ENCODE measurements around the gene TRIM16.
"Not testable (repeated sequence)": the region's sequence is repeated elsewhere in the genome, so short reads cannot be mapped to it uniquely, and the experiment has no call there.

Gene TRIM16

DNA sequence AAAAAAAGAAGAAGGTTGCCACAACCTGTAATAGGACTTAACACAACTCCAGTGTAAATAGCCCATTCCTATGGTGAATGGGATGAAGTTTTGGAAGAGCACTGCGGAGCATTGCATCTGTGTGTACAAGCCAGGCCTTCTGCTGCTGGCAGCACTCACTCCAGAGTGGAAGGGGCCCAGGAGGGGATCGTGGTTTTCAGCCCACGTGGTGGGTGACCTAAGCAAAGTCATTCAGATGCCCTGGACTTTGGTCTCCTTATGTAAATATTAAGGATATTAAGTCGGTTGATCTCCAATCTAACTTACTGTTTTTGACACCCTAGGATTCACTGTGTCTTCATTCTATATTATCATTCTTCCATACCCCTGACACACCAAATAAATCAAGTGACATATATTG is 67.3 kb downstream of the TRIM16 start:
- no CpG with 5 or more reads among the region's 4 CpGs for WGBS, 2 experiments (ENCODE audit: insufficient coverage in 2 of 2)
- not testable (repeated sequence) for H3K27ac ChIP-seq (ENCODE audit: low read depth, low read length, severe bottlenecking); H3K9me3 ChIP-seq (ENCODE audit: control insufficient read depth, low read length); H3K4me1 ChIP-seq (ENCODE audit: control insufficient read depth, insufficient read depth, low read length, poor library complexity, severe bottlenecking); H3K4me3 ChIP-seq (ENCODE audit: extremely low read depth, insufficient read depth, low read length, poor library complexity, severe bottlenecking); H3K36me3 ChIP-seq (ENCODE audit: control insufficient read depth, insufficient read depth, low read length)

DNA sequence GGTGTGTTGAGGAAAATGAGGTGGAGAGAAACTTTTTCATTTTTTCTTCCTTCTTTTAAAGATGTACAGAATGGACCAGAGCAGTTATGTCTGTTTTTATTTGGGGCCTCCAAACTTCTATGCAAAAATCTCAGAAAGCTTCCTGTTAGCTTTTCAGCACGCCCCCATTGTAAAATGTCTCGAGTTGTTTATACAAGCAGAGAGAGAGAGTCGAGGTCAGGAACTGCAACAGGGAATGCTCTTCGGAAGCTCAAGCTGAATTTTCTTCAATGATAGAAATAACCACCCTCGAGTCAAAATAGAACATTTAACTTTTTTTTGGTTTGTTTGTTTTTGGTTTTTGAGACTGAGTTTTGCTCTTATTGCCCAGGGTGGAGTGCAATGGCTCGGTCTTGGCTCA is 68.3 kb downstream of the TRIM16 start:
- WGBS, 2 experiments (ENCODE audit: insufficient coverage in 2 of 2): 100% methylated on average over 2 of the region's 6 CpGs; no CpG with 5 or more reads in 1 of the 2 experiments
- H3K36me3 ChIP-seq (ENCODE audit: control insufficient read depth, insufficient read depth, low read length): not testable (repeated sequence)

DNA sequence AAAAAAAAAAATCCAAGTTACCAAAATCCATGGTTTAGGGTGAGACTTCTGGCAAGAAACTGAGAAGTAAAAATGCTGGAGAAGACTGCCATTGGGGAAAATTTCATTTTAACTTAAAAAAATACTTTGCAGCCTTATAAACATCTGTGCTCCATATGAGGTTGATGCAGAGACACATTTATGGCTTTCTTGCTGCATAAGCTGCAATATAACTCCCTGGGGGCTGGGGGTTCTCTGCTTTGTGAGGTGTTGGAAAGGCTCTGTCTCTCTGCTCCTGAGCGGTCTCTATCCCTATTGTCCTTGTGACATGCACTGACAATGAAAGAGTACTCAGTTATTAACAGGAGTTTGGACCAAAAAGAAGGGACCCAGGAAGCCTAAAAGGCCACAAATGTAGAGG is 71.0 kb downstream of the TRIM16 start:
- not testable (repeated sequence) for H3K9me3 ChIP-seq (ENCODE audit: control insufficient read depth, low read length); H3K4me1 ChIP-seq (ENCODE audit: control insufficient read depth, insufficient read depth, low read length, poor library complexity, severe bottlenecking); H3K36me3 ChIP-seq (ENCODE audit: control insufficient read depth, insufficient read depth, low read length); H3K4me3 ChIP-seq (ENCODE audit: extremely low read depth, insufficient read depth, low read length, poor library complexity, severe bottlenecking); H3K27ac ChIP-seq (ENCODE audit: low read depth, low read length, severe bottlenecking)
- WGBS, 2 experiments (ENCODE audit: insufficient coverage in 2 of 2): no CpG with 5 or more reads among the region's 1 CpG

More for the DNA sequence above, 68.3 kb downstream of the TRIM16 start:
- not testable (repeated sequence) for H3K4me3 ChIP-seq (ENCODE audit: extremely low read depth, insufficient read depth, low read length, poor library complexity, severe bottlenecking); H3K27ac ChIP-seq (ENCODE audit: low read depth, low read length, severe bottlenecking); H3K4me1 ChIP-seq (ENCODE audit: control insufficient read depth, insufficient read depth, low read length, poor library complexity, severe bottlenecking); H3K9me3 ChIP-seq (ENCODE audit: control insufficient read depth, low read length)

DNA sequence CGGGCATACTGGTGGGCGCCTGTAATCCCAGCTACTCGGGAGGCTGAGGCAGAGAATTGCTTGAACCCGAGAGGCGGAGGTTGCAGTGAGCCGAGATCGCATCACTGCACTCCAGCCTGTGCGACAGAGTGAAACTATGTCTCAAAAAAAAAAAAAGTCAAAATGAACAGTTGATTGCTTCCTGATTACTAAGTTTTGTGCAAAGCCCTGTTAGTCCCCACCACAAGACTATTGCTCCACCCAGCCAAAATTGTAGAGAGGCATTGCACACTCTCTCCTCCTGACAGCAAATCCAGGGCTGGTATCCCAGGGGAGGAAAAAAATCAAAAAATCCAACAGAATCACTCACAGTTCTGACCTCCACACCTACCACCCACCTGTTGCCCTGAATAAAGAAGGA is 91.2 kb downstream of the TRIM16 start:
- not testable (repeated sequence) for H3K27ac ChIP-seq (ENCODE audit: low read depth, low read length, severe bottlenecking); H3K4me3 ChIP-seq (ENCODE audit: extremely low read depth, insufficient read depth, low read length, poor library complexity, severe bottlenecking); H3K4me1 ChIP-seq (ENCODE audit: control insufficient read depth, insufficient read depth, low read length, poor library complexity, severe bottlenecking); H3K36me3 ChIP-seq (ENCODE audit: control insufficient read depth, insufficient read depth, low read length); H3K9me3 ChIP-seq (ENCODE audit: control insufficient read depth, low read length)
- 90% methylated on average over 2 of the region's 8 CpGs; no CpG with 5 or more reads in 1 of the 2 experiments for WGBS, 2 experiments (ENCODE audit: insufficient coverage in 2 of 2)

DNA sequence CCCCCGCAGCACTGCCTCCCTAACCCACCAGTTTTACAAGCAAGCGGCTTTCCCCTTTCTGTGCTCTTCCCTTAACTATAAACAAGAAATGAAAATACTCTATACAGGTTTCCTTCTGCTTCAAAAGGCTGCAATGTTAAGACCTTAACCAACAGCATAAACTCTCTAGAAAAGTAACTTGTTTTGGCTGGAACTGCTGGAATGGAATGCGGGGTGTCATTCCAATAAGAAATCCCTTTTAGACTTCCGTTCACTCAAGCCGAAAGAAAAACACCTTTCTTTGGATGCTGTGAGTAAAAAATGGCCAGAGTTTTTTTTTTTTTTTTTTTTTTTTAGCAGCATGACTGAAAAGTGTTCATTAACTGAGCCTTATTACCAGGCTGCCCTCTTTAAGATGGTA is 92.1 kb downstream of the TRIM16 start:
- WGBS, 2 experiments (ENCODE audit: insufficient coverage in 2 of 2): no CpG with 5 or more reads among the region's 5 CpGs
- not testable (repeated sequence) for H3K9me3 ChIP-seq (ENCODE audit: control insufficient read depth, low read length); H3K36me3 ChIP-seq (ENCODE audit: control insufficient read depth, insufficient read depth, low read length); H3K4me3 ChIP-seq (ENCODE audit: extremely low read depth, insufficient read depth, low read length, poor library complexity, severe bottlenecking); H3K27ac ChIP-seq (ENCODE audit: low read depth, low read length, severe bottlenecking); H3K4me1 ChIP-seq (ENCODE audit: control insufficient read depth, insufficient read depth, low read length, poor library complexity, severe bottlenecking)

DNA sequence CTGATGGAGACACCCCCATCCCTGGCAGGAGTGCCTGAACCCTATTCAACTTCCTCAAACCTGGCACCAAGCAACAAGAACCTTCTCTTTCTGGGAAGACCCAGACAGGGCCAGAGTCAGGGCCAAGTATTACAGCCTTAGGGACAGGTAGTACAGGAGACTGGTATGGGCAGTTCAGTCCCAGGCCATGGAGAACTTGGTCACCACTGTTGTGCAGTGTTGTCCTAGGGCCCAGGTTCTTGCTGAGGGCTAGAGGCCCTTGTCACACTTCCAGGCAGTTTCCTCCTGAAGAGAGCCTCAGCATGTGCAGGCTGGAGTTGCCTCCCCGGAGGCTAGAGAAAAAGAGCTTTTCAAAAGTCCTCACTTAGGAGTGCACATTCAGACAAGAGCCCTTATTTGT is 93.3 kb downstream of the TRIM16 start:
- not testable (repeated sequence) for H3K9me3 ChIP-seq (ENCODE audit: control insufficient read depth, low read length); H3K36me3 ChIP-seq (ENCODE audit: control insufficient read depth, insufficient read depth, low read length); H3K4me3 ChIP-seq (ENCODE audit: extremely low read depth, insufficient read depth, low read length, poor library complexity, severe bottlenecking); H3K27ac ChIP-seq (ENCODE audit: low read depth, low read length, severe bottlenecking); H3K4me1 ChIP-seq (ENCODE audit: control insufficient read depth, insufficient read depth, low read length, poor library complexity, severe bottlenecking)
- WGBS, 2 experiments (ENCODE audit: insufficient coverage in 2 of 2): 100% methylated on average over 1 of the region's 1 CpG; no CpG with 5 or more reads in 1 of the 2 experiments

DNA sequence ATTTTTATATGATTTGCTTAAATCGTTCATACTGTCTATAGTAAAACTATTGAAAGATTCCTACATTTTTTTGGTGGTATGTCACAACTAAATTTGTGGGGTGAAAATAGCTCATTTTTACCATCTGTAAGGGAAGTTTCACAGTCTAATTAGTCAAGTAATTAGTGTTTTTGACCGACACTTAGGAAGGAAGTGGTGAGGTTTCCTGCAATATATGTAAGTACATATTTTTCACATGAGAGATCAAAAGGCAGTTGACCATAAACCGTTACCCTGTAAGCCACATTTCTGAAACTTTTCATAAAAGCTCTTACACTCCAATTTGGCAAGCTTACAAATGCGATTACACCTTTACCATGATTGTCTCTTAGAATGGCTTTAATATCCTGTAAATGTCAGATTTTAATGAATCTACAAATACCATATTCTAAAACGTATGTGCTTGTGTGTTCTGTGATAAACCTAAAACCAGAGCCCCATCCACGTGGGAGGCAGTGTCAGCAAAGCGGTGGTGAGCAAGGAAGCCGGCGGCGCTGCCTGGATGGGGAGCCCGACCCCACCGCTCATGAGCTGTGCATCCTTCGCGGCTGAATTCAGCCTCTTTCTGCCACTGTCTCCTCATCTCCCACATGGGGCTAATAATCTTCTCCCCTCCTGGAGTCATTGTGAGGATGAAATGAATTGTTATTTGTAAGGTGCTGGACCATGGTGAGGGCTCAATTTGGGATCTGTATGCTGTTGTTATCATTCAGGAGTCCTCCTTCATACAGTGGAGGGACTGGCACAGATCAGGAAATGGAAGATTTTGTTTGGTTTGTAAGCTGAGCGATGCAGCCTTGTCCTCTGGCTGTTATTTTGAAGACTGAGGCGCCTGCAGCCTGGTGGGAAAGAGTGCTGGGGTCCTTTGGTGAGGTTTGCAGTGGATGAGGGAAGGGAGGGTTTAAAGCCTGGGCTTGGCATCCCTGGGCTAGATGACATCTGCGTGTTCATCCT is 94.3 kb downstream of the TRIM16 start:
- not testable (repeated sequence) for H3K4me1 ChIP-seq (ENCODE audit: control insufficient read depth, insufficient read depth, low read length, poor library complexity, severe bottlenecking); H3K27ac ChIP-seq (ENCODE audit: low read depth, low read length, severe bottlenecking); H3K36me3 ChIP-seq (ENCODE audit: control insufficient read depth, insufficient read depth, low read length); H3K9me3 ChIP-seq (ENCODE audit: control insufficient read depth, low read length); H3K4me3 ChIP-seq (ENCODE audit: extremely low read depth, insufficient read depth, low read length, poor library complexity, severe bottlenecking)
- 82 to 93% methylated on average over 2 to 5 of the region's 17 CpGs for WGBS, 2 experiments (ENCODE audit: insufficient coverage in 2 of 2)

DNA sequence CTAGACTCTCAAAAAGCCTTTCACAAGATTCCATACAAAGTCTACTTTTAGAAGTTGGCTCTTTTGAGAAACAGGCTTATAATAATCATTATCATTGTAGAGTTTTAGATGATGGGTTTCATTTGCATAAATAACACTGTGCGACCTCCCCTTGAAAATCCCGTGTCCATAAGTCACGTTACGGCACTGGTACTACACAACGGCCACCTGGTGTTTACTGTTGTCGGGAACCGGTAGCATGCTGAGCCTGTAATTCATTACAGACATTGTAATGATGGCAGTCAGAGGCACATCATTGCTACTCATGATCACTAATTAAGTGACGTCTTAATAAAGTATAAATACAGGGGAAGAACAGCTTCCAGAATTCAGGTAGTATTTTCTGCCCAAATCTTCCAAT is 96.1 kb downstream of the TRIM16 start:
- not testable (repeated sequence) for H3K4me1 ChIP-seq (ENCODE audit: control insufficient read depth, insufficient read depth, low read length, poor library complexity, severe bottlenecking); H3K9me3 ChIP-seq (ENCODE audit: control insufficient read depth, low read length); H3K27ac ChIP-seq (ENCODE audit: low read depth, low read length, severe bottlenecking); H3K4me3 ChIP-seq (ENCODE audit: extremely low read depth, insufficient read depth, low read length, poor library complexity, severe bottlenecking); H3K36me3 ChIP-seq (ENCODE audit: control insufficient read depth, insufficient read depth, low read length)
- WGBS, 2 experiments (ENCODE audit: insufficient coverage in 2 of 2): 78 to 88% methylated on average over 7 of the region's 8 CpGs

DNA sequence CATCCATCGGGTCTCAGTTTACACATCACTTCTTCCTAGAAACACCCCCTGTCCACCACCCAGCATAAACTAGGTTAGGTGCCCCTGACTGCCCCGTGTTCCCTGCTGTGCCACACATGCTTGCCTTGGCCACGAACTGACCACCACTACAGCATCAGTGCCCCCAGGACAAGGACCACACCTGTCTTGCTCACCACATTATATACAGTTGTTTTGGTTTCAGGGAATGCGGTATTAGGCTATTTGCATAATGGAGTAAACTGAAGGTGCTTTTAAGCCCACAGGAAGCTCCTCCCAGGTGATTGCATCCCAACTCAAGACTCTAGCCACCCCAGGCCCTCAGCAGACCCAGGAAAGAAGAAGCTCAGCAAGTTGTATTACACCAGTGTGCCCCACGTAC is 100.8 kb downstream of the TRIM16 start:
- H3K9me3 ChIP-seq (ENCODE audit: control insufficient read depth, low read length); H3K36me3 ChIP-seq (ENCODE audit: control insufficient read depth, insufficient read depth, low read length); H3K27ac ChIP-seq (ENCODE audit: low read depth, low read length, severe bottlenecking); H3K4me3 ChIP-seq (ENCODE audit: extremely low read depth, insufficient read depth, low read length, poor library complexity, severe bottlenecking); H3K4me1 ChIP-seq (ENCODE audit: control insufficient read depth, insufficient read depth, low read length, poor library complexity, severe bottlenecking): not testable (repeated sequence)
- WGBS, 2 experiments (ENCODE audit: insufficient coverage in 2 of 2): 100% methylated on average over 1 of the region's 5 CpGs; no CpG with 5 or more reads in 1 of the 2 experiments

DNA sequence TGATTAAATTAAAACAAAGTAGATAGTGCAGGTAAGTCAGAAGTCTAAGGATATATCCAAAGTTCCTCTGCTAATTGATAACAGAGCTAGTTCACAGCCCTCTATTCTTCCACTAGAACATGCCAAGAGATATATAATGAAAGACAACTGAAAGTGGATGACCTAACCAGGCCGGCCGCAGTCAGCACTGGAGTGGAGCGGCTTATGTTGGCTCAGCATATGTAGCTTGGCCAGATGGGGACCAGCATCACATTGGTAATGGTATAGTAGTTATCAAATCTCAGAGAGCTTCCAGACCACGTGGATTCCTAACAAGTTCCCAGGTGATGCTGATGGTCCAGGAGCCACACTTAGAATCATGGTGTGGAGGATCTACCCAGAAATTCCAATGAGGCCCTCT is 102.6 kb downstream of the TRIM16 start:
- WGBS, 2 experiments (ENCODE audit: insufficient coverage in 2 of 2): no CpG with 5 or more reads among the region's 4 CpGs
- not testable (repeated sequence) for H3K9me3 ChIP-seq (ENCODE audit: control insufficient read depth, low read length); H3K36me3 ChIP-seq (ENCODE audit: control insufficient read depth, insufficient read depth, low read length); H3K4me3 ChIP-seq (ENCODE audit: extremely low read depth, insufficient read depth, low read length, poor library complexity, severe bottlenecking); H3K4me1 ChIP-seq (ENCODE audit: control insufficient read depth, insufficient read depth, low read length, poor library complexity, severe bottlenecking); H3K27ac ChIP-seq (ENCODE audit: low read depth, low read length, severe bottlenecking)

Measured in mesodermal cell (in vitro differentiated cells).